Measurements from ENCODE around the gene OR1M1.
A peak's percentile ranks its signal among the peaks of the same experiment; 100 is the strongest.

OR1M1 gene

GRCh38 chr19:9073806-9074205 is 13.1 kb upstream of the OR1M1 start:
- DNase-seq (ENCODE audit: low read depth in 2 of 2, low spot score in 1 of 2), result no peak

- no peak for DNase-seq (ENCODE audit: low read depth in 2 of 2, low spot score in 1 of 2)
Observed at GRCh38 chr19:9075064-9075949, 11.6 kb upstream of the OR1M1 start.

- DNase-seq (ENCODE audit: low read depth in 2 of 2, low spot score in 1 of 2), result no peak
Observed at GRCh38 chr19:9076901-9077300, 10.0 kb upstream of the OR1M1 start.

DNA sequence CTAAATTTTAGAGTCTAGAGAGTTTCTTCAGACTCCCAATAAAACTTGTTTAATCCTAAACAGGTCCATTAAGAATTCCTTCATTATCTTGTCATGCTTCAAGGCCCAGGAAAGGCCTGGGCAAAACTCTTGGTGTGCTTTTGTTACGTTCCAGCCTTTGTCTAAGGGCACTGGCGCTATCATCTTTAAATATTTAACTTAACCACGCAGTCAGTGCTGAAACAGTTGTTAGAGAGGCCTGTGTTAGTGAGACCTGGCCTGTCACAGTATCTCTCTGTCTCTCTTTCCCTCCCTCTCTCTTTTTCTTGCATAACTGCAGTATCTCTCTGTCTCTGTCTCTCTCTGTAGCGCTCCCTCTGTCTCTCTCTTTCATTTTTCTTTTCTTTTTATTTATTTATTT is 8.2 kb upstream of the OR1M1 start:
- no peak for DNase-seq (ENCODE audit: low read depth in 2 of 2, low spot score in 1 of 2)

GRCh38 chr19:9107375-9107774 is 20.5 kb downstream of the OR1M1 start, which contains the start of gene OR7G2:
TSS of gene OR7G2 (minus strand) at chr19:9107475. CDS start at chr19:9103243, 4,232 bp downstream.
- no peak for DNase-seq (ENCODE audit: low read depth in 2 of 2, low spot score in 1 of 2)

- no peak for DNase-seq (ENCODE audit: low read depth in 2 of 2, low spot score in 1 of 2)
Observed at GRCh38 chr19:9109959-9110358, 23.1 kb downstream of the OR1M1 start.

DNA sequence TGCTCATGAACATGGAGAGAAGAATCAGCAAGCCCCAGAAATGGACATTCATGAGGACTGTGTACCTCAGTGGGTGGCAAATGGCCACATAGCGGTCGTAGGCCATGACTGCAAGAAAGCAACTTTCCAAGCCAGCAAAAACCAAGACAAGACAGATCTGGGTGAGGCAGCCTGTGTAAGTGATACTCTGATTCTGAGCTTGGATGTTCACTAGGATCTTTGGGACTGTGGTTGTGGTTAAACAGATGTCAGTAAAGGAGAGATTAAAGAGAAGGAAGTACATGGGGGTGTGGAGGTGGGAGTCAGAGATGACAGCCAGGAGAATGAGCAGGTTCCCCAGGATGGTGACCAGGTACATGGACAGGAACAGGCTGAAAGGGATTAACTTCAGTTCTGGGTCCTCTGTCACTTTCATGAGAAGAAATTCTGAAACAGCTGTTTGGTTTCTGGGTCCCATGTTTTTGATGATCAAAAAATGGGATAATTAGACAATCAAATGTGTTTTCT is 28.5 kb downstream of the OR1M1 start, which contains the start of gene OR7G1:
Gene OR7G1 (minus strand): TSS at position 457 of the 507 bp plus-strand sequence. CDS start 0 bp downstream, at position 457.
- DNase-seq (ENCODE audit: low read depth in 2 of 2, low spot score in 1 of 2), result no peak

DNA sequence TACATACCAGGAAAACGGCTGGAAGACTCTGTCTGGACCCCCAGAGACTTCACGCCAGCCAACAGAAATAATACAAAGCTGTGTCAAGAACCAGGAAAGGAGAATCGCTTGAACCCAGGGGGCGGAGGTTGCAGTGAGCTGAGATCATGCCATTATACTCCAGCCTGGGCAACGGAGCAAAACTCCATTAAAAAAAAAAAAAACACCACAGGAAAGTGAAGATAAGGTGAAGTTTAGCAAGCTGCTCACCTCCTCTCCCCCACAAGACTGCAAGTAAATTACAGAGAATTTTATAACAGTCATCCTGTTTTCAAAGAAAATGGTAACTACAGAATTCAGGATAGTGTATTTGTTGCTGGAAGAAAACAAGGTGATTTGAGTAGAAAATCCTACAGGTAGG is 29.7 kb downstream of the OR1M1 start:
- DNase-seq (ENCODE audit: low read depth in 2 of 2, low spot score in 1 of 2), result no peak

GRCh38 chr19:9126900-9127405 is 40.1 kb downstream of the OR1M1 start, which contains the start of gene OR7G3:
TSS of gene OR7G3 (minus strand) at chr19:9126950. CDS start at chr19:9126950, 0 bp downstream.
- no peak for DNase-seq (ENCODE audit: low read depth in 2 of 2, low spot score in 1 of 2)

- DNase-seq (ENCODE audit: low read depth in 2 of 2, low spot score in 1 of 2), result no peak
Observed at GRCh38 chr19:9128171-9128570, 41.3 kb downstream of the OR1M1 start.

GRCh38 chr19:9130965-9131364 is 44.1 kb downstream of the OR1M1 start:
- no peak for DNase-seq (ENCODE audit: low read depth in 2 of 2, low spot score in 1 of 2)

GRCh38 chr19:9132422-9132821 is 45.6 kb downstream of the OR1M1 start:
- DNase-seq (ENCODE audit: low read depth in 2 of 2, low spot score in 1 of 2), result no peak

DNA sequence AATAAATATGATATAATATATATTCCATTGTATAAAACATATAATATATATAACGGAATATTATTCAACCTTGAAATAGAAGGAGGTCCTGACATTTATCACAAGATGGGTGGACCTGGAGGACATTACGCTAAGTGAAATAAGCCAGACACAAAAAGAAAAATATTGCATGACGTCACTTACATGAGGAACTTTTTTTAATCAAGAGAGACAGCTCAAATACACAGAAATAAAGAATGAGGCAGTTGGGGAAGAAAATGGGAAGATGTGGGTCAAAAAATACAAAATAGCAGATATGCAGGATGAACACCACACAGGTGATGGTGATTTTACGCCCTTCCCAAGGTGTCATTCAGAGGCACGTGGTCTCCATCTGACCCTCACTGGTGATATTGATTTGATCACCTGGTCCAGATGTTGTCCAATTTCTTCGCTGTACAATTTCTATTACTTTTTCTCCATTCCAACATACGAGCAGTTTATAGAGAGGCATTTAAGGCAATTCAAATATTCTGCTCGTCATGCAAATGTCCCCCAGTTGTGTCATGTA is 52.8 kb downstream of the OR1M1 start:
- no peak for DNase-seq (ENCODE audit: low read depth in 2 of 2, low spot score in 1 of 2)

DNA sequence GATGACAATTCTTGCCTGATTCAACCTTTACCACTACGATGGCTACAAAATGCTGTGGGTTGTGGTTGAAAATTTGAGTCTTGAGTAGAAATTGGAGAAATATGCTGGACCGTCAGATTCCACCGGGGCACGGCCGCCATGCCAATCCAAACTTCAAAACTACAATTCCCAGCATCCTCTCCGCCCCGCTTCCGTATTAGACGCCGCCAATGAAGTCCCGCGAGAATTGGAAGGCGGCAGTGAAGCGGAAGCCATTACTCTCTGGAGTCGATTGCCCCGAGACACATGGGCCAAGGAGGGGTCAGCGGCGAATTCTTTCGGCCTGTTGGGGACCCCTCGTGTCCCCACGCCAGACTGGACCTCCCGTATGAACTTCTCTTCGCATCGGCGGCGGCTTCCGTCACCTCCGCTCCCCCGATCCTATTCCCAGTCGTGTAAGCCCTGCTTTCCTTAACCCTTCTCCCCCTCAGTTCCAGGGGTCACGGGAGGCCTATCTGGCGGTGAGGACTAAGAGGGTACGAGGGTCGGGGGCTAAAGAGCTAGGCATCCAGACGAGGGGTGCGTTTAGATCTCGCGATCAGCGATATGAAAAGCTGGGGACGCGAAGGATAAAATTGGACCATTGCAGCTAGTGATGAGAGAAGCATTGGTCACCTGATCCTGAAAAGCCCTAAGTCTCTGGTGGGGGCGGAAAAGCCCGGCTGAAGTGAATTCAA is 53.5 kb downstream of the OR1M1 start, which contains the start of gene ZNF317:
Gene ZNF317 (plus strand): TSS at position 239 of the 716 bp plus-strand sequence. CDS start 15,620 bp downstream, outside the sequence.
- peak; percentile 61 to 79 for DNase-seq (ENCODE audit: low read depth in 2 of 2, low spot score in 1 of 2)

DNA sequence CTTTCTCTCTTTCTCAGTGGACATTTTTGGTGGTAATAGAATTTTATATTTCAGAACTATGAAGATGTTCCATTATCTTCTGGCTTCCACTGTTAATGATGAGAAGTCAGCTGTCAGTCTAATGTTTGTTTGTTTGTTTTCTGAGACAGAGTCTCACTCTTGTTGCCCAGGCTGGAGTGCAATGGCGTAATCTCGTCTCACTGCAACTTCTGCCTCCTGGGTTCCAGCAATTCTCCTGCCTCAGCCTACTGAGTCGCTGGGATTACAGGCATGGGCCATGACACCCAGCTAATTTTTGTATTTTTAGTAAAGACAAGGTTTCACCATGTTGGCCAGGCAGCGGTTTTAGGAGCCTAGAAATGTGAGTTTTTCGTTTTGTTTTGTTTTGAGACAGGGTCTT is 58.1 kb downstream of the OR1M1 start:
- no peak for DNase-seq (ENCODE audit: low read depth in 2 of 2, low spot score in 1 of 2)
